ENCODE measurements around the gene ZNF74. TPM values are rescaled to one million over a fixed set of nuclear protein-coding genes. Genes with fewer than 3 reads are reported as not detected.

Gene ZNF74
- total RNA-seq, 1 experiment from 2014 or later, result 34.3 TPM

DNA sequence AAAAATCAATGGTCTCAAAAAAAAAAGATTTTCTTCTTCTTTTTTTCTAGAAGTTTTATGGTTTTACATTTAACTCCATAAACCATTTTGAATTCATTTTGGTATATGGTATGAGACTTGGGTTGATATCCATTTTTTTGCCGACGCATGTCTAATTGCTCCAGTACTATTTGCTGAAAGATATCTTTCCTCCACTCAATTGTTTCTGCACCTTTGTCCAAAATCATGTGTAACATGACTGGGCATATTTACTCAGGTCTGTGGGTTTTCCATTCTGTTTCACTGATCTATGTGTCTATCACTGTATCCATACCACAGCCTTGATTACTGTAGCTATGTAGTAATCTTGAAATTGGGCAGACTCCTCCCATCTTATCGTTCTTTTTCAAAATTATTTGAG is 59.3 kb downstream of the ZNF74 start:
- no peak overlapping the region for H2AFZ ChIP-seq (ENCODE audit: low read length)
- Mint-ChIP-seq H3K27ac (no peak overlapping the region), H3K9me3 (peaks cover 0 to 2% of the 10 kb centered on the region in 2 experiments; a peak in 1 of 5 replicates), H3K4me1 (peaks cover 8 to 9% of the 10 kb centered on the region in 2 experiments), H3K4me3 (no peak overlapping the region), H3K36me3 (ENCODE audit: insufficient read depth in 1 of 3, low read depth in 3 of 3) (peaks cover 2 to 10% (median 4%) of the 10 kb centered on the region in 3 experiments; a peak in 5 of 7 replicates), H3K27me3 (ENCODE audit: low read depth) (peaks cover 2% of the 10 kb centered on the region)
- no peak overlapping the region for H3T11ph ChIP-seq (ENCODE audit: low read length)
- no peaks in the 10 kb centered on the region for H3K23me2 ChIP-seq (ENCODE audit: insufficient read length, low read depth, low read length, poor library complexity, severe bottlenecking)
- H3K23ac ChIP-seq (ENCODE audit: insufficient read length, low read depth, low read length), result no peak overlapping the region
- H2BK20ac ChIP-seq (ENCODE audit: low read depth, low read length, poor library complexity, severe bottlenecking), result no peak overlapping the region
- H3K18ac ChIP-seq (ENCODE audit: insufficient read length, low read depth, low read length), result no peak overlapping the region
- H4K5ac ChIP-seq (ENCODE audit: insufficient read length, low read depth, low read length), result no peak overlapping the region
- H3K56ac ChIP-seq (ENCODE audit: insufficient read length, low read depth, low read length), result no peak overlapping the region
- no peak overlapping the region for H4K8ac ChIP-seq (replicated peaks; ENCODE audit: insufficient read length, low read depth, low read length)
- H3K4ac ChIP-seq (ENCODE audit: low read depth, low read length), result no peak overlapping the region
- TF ChIP-seq, protein P1, sequence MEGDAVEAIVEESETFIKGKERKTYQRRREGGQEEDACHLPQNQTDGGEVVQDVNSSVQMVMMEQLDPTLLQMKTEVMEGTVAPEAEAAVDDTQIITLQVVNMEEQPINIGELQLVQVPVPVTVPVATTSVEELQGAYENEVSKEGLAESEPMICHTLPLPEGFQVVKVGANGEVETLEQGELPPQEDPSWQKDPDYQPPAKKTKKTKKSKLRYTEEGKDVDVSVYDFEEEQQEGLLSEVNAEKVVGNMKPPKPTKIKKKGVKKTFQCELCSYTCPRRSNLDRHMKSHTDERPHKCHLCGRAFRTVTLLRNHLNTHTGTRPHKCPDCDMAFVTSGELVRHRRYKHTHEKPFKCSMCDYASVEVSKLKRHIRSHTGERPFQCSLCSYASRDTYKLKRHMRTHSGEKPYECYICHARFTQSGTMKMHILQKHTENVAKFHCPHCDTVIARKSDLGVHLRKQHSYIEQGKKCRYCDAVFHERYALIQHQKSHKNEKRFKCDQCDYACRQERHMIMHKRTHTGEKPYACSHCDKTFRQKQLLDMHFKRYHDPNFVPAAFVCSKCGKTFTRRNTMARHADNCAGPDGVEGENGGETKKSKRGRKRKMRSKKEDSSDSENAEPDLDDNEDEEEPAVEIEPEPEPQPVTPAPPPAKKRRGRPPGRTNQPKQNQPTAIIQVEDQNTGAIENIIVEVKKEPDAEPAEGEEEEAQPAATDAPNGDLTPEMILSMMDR (conservative IDR thresholded peaks at IDR 0.05), result no peak
- WGBS (ENCODE audit: extremely low coverage, insufficient read length, low lambda C conversion rate), result no CpG with 5 or more reads among the region's 3 CpGs
- H2BK15ac ChIP-seq (ENCODE audit: low read depth, low read length), result no peak overlapping the region
- H3K4me2 ChIP-seq (ENCODE audit: insufficient read depth, insufficient read length, low read length), result no peak overlapping the region
- no peak overlapping the region for H3K9ac ChIP-seq (ENCODE audit: extremely low read depth, insufficient read length, low read length)
- DNase-seq, result no peak
- no peaks in the 10 kb centered on the region for H3K9me3 ChIP-seq (ENCODE audit: control insufficient read depth, low read depth, low read length)
- 0 out of 2 replicates have a peak, but pooled peaks cover 2% of the 10 kb centered on the region for H3K4me1 ChIP-seq (ENCODE audit: insufficient read depth, low read length)
- no peaks in the 10 kb centered on the region for H4K20me1 ChIP-seq (ENCODE audit: control insufficient read depth, insufficient read depth, insufficient read length)
- no peaks in the 10 kb centered on the region for H3K27me3 ChIP-seq (ENCODE audit: insufficient read depth, low read length)
- H2AK5ac ChIP-seq (ENCODE audit: insufficient read length, low read length), result no peak overlapping the region
- H3K79me2 ChIP-seq (ENCODE audit: insufficient read depth, low read length), result no peaks in the 10 kb centered on the region
- no peak overlapping the region for H2BK120ac ChIP-seq (ENCODE audit: low read depth, low read length, poor library complexity, severe bottlenecking)
- no peak overlapping the region for H4K91ac ChIP-seq (ENCODE audit: insufficient read length, low read depth, low read length)
- H2BK12ac ChIP-seq (ENCODE audit: insufficient read length, low read depth, low read length), result no peak overlapping the region
- no peak overlapping the region for H3K27ac ChIP-seq (ENCODE audit: insufficient read length, low read depth, low read length)
- H3K79me1 ChIP-seq (ENCODE audit: insufficient read depth, low read depth, low read length, poor library complexity, severe bottlenecking), result no peaks in the 10 kb centered on the region
- H2BK5ac ChIP-seq (ENCODE audit: insufficient read length, low read length), result no peak overlapping the region
- H3K14ac ChIP-seq (ENCODE audit: insufficient read depth, low read length), result no peak overlapping the region

Data from H9 (cell line).